GM19455 (cell line): ENCODE data around the gene STON2.
A peak's percentile ranks its signal among the peaks of the same experiment; 100 is the strongest.
"Not testable (repeated sequence)": the region's sequence is repeated elsewhere in the genome, so short reads cannot be mapped to it uniquely, and the experiment has no call there.

ENCODE experiments used
- ATAC-seq: cut with Tn5 transposase; IDR thresholded peaks from one replicate; pipeline ENCODE4 v1.9.1; 2021; ENCODE audit not compliant: unreplicated experiment

STON2 gene

GRCh38 chr14:81231540-81231939 lies 168.6 kb downstream of the STON2 start:
- ATAC-seq: no peak

DNA sequence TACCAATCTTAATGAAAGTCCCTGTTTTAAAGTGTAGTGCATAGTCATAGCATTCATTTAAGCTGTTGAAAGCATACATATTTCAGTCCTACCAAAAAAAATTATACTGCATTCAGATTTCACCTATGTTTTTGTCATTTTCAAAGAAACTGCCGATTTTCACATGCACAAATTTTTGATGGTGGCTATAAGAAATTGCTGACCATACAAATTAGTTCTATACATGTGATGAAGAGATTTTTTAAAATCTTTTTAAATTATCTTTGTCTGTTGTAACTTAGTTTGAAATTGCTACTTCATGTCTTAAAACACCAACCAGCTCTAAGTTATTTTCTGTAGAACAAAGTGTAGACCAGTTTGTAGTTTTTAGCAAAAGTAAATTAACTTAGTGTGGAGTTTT lies 175.9 kb downstream of the STON2 start:
- no peak for ATAC-seq

GRCh38 chr14:81223788-81224187 lies 176.3 kb downstream of the STON2 start:
- ATAC-seq: not testable (repeated sequence)

- no peak for ATAC-seq
These were observed 177.4 kb downstream of the STON2 start for GRCh38 chr14:81222691-81223090.

DNA sequence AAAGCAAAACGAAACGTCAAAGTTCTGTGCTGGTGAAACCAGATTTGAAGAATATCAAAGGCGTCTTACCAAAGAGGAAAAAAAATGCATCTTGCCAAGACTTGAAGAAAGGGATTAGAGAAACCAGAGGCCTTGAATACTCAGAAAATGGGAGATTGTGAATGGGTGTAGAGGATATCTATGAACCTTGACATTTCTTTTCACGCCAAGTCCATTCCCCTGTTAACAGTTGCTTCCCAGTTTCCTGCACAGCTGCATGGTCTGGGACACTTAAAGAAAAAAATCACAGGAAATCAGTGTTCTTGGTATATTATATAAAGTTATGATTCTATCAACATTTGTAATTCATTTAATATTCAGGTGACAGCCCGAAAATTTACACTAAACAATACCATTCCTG lies 178.0 kb downstream of the STON2 start:
- no peak for ATAC-seq

DNA sequence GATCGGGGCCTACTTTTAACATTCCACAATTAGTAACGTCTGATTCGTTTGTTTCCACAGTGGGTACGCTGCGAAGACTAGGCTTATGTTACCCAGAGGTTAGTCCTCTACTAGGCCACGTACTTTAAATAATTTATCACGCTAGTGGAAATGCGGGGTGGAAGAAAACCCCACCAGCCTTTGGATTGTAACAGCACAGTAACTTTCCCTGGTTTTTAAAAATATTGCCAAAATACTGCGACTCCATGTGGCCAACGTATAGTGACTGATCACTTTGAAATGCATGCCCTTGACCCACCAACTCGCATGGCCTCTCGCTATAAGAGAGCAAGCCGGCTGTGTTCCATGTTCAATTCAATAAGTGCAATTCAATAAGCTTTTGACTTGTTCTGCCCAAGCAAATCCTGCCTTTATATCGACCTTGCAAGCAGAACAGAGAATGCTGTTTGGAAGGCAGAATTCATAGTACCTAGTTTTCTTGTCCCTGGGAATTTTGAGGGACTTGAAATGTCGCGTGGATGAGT lies 178.5 kb downstream of the STON2 start:
- ATAC-seq: no peak

GRCh38 chr14:81220830-81221578 lies 179.1 kb downstream of the STON2 start, which contains the start of gene GTF2A1:
Gene GTF2A1 (minus strand): TSS chr14:81220959. CDS start chr14:81220518, 441 bp downstream.
- peak; percentile 72 for ATAC-seq

DNA sequence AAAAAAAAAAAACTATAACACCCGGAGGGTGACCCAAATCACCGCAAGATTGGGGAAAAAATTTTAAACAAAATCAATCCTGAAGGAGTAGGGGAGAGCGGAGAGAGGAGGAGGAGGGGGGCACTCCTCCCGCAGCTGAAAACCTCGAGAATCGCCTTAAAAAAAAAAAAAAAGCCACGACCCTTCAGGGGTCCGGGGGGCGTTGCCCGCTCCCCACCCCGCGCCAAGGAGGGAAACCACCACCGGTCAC lies 179.6 kb downstream of the STON2 start:
- no peak for ATAC-seq

DNA sequence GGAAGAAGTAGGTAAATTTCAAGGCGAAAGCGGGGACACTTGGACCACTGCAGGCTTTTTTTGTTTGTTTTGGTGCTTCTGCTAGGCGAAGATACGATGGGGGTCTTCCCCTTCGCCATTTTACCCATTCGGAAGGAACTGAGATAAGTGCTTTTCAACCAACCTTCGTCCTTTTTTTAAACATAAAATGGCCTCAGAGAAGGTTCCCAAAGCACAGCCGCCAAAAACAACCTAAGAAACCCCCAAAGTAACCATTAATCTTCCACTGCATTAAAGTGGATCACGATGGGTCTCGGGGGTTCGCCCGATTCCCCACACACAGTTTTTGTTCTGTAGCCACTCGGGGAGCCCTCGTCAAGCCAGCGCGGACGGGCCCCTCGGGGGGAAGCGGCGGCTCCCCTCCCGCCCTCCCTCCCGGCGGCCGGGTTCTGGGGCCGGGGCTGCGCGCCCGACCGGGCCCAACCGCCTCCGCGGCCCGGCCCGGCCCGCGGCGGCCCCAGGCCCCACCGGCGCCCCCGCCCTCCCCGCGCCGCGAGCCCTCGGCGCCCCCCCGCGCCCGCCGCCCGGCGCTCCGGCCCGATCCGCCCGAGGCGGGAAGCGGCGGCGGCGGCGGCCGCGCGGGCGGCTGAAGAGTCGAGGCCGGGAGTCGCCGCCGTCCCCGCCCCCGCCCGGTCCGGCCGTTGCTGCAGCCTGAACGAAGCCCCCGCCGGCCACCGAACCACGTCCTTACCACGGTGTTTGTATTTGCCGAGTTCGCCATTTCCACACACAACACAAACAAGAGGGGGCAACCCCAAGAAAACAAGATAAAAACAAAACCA lies 180.2 kb downstream of the STON2 start:
- peak; percentile 2 for ATAC-seq

- peak; percentile 57 for ATAC-seq
These were observed 180.8 kb downstream of the STON2 start for GRCh38 chr14:81219210-81219758.

DNA sequence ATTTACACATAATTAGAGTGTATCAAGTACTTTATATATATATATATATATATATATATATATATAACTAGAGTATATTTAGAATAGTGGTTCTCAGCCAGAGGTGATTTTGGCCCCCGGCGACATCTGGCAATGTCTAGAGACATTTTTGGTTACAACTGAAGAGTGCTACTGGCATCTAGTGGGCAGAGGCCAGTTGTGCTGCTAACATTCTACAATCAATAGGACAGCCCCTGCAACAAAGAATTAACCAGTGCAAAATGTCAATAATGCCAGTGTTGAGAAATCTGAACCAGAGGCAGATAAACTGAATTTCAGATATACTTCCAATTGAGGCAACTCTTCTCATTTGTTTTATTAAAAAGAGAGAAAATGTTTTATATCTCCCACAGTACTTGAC lies 188.3 kb downstream of the STON2 start:
- peak; percentile 73 for ATAC-seq
